ENCODE data around the gene MTOR.
"Not testable (repeated sequence)": the region's sequence is repeated elsewhere in the genome, so short reads cannot be mapped to it uniquely, and the experiment has no call there.

DNA sequence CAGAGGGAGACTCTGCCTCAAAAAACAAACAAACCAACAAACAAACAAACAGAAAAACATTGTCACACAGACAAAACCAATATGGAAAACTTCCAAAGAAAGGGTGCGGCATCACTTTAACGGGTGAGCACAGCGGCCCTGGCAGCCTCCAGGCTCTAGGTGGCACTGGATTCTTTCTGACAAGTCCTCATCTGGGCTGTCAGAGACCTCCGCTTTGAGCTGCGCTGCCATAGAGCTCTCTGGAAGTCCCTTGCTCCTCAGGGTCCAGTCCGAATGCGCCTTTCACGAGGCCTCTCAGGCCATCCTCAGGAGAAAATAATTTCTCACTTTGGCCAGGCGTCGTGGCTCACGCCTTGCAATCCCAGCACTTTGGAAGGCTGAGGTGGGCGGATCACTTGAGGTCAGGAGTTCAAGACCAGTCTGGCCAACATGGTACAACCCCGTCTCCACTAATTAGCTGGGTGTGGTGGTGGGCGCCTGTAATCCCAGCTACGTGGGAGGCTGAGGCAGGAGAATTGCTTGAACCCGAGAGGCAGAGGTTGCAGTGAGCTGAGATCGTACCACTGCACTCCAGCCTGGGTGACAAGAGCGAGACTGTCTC is 198.3 kb downstream of the MTOR start:
- TF ChIP-seq, protein P1, sequence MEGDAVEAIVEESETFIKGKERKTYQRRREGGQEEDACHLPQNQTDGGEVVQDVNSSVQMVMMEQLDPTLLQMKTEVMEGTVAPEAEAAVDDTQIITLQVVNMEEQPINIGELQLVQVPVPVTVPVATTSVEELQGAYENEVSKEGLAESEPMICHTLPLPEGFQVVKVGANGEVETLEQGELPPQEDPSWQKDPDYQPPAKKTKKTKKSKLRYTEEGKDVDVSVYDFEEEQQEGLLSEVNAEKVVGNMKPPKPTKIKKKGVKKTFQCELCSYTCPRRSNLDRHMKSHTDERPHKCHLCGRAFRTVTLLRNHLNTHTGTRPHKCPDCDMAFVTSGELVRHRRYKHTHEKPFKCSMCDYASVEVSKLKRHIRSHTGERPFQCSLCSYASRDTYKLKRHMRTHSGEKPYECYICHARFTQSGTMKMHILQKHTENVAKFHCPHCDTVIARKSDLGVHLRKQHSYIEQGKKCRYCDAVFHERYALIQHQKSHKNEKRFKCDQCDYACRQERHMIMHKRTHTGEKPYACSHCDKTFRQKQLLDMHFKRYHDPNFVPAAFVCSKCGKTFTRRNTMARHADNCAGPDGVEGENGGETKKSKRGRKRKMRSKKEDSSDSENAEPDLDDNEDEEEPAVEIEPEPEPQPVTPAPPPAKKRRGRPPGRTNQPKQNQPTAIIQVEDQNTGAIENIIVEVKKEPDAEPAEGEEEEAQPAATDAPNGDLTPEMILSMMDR (IDR thresholded peaks at IDR 0.05) = not testable (repeated sequence)
- TF ChIP-seq POLR2A (IDR thresholded peaks at IDR 0.05) = not testable (repeated sequence)
